WTC11 (cell line): Measurements from ENCODE around the gene ZSCAN18. TPM values are rescaled to one million over a fixed set of nuclear protein-coding genes. Genes with fewer than 3 reads are reported as not detected.

Experiments used
- ATAC-seq: fragments of 200-7000 bp; cut with Tn5 transposase; 2 replicates; pipeline ENCODE4 v1.10.0; 2021; ENCODE audit warnings: mild to moderate bottlenecking, moderate library complexity
- CTCF ChIA-PET: fragments of 300-600 bp; sonication (Branson Sonifier 250); formaldehyde crosslinking; loops from one replicate; lab custom pipeline; 2021; ENCODE audit warnings: antibody characterized with exemption; lab: Charles Lee
- POLR2A ChIA-PET: fragments of 350-600 bp; sonication (Branson Sonifier 250); formaldehyde crosslinking; loops from one replicate; lab custom pipeline; 2021; ENCODE audit warnings: antibody characterized with exemption; lab: Charles Lee
- DNase-seq: peaks from one replicate; pipeline ENCODE4 v3.0.0; 2021; ENCODE audit warnings: low spot score
- H3K27ac Mint-ChIP-seq: 2 replicates; pipeline ENCODE4 v1.8.0; 2021; ENCODE audit warnings: mixed read lengths
- H3K27me3 Mint-ChIP-seq: 2 replicates; pipeline ENCODE4 v1.8.0; 2021; ENCODE audit warnings: low read depth, mild to moderate bottlenecking, moderate library complexity, mixed read lengths
- H3K36me3 Mint-ChIP-seq: 2 replicates; pipeline ENCODE4 v1.8.0; 2021; ENCODE audit warnings: mixed read lengths
- H3K4me1 Mint-ChIP-seq: 2 replicates; pipeline ENCODE4 v1.8.0; 2022; ENCODE audit warnings: mixed read lengths
- H3K4me3 Mint-ChIP-seq: 2 replicates; pipeline ENCODE4 v1.8.0; 2021; ENCODE audit warnings: mild to moderate bottlenecking, moderate library complexity, mixed read lengths
- H3K9me3 Mint-ChIP-seq: 2 replicates; pipeline ENCODE4 v1.8.0; 2021; ENCODE audit warnings: mixed read lengths
- ATF1 ChIP-seq: sonication (generic); formaldehyde crosslinking; IDR thresholded peaks from 2 replicates; pipeline ENCODE4 v1.8.1; 2023; ENCODE audit warnings: mild to moderate bottlenecking, moderate library complexity, missing genetic modification reagents
- ELF4 ChIP-seq: sonication (generic); formaldehyde crosslinking; IDR thresholded peaks from 2 replicates; pipeline ENCODE4 v1.8.1; 2022; ENCODE audit warnings: low read depth, mild to moderate bottlenecking, moderate library complexity, missing genetic modification reagents
- ETV6 ChIP-seq: sonication (generic); formaldehyde crosslinking; IDR thresholded peaks from 2 replicates; pipeline ENCODE4 v1.8.1; 2022; ENCODE audit warnings: mild to moderate bottlenecking, missing genetic modification reagents
- FOXP1 ChIP-seq: sonication (generic); formaldehyde crosslinking; IDR thresholded peaks from 2 replicates; pipeline ENCODE4 v1.8.0; 2022; ENCODE audit warnings: missing genetic modification reagents, mild to moderate bottlenecking, moderate library complexity, borderline replicate concordance
- FOXP4 ChIP-seq: sonication (generic); formaldehyde crosslinking; IDR thresholded peaks from 2 replicates; pipeline ENCODE4 v1.8.0; 2022; ENCODE audit warnings: mild to moderate bottlenecking, missing genetic modification reagents
- GRHL2 ChIP-seq: fragments of 250-450 bp; sonication (Bioruptor Pico); IDR thresholded peaks from 2 replicates; pipeline ENCODE4 v1.8.0; 2022; ENCODE audit warnings: mild to moderate bottlenecking, moderate library complexity; ENCODE audit not compliant: insufficient replicate concordance, severe bottlenecking
- HMGXB4 ChIP-seq: sonication (generic); formaldehyde crosslinking; IDR thresholded peaks from 2 replicates; pipeline ENCODE4 v1.8.1; 2023; ENCODE audit warnings: mild to moderate bottlenecking, moderate library complexity, missing genetic modification reagents
- IRF1 ChIP-seq: sonication (generic); formaldehyde crosslinking; IDR thresholded peaks from 2 replicates; pipeline ENCODE4 v1.8.0; 2023; ENCODE audit warnings: missing genetic modification reagents
- KAT7 ChIP-seq: sonication (generic); formaldehyde crosslinking; IDR thresholded peaks from 2 replicates; pipeline ENCODE4 v1.8.1; 2023; ENCODE audit warnings: missing genetic modification reagents, mild to moderate bottlenecking, borderline replicate concordance
- MAX ChIP-seq: sonication (generic); formaldehyde crosslinking; IDR thresholded peaks from 2 replicates; pipeline ENCODE4 v1.8.0; 2022; ENCODE audit warnings: mild to moderate bottlenecking, missing genetic modification reagents
- TEAD1 ChIP-seq: sonication (generic); formaldehyde crosslinking; IDR thresholded peaks from 2 replicates; pipeline ENCODE4 v1.8.0; 2022; ENCODE audit warnings: mild to moderate bottlenecking, missing genetic modification reagents
- TEAD4 ChIP-seq: sonication (generic); formaldehyde crosslinking; IDR thresholded peaks from 2 replicates; pipeline ENCODE4 v1.8.0; 2022; ENCODE audit warnings: mild to moderate bottlenecking, missing genetic modification reagents
- ZBTB43 ChIP-seq: sonication (generic); formaldehyde crosslinking; IDR thresholded peaks from 2 replicates; pipeline ENCODE4 v1.8.1; 2023; ENCODE audit warnings: mild to moderate bottlenecking, missing genetic modification reagents
- ZNF396 ChIP-seq: fragments of 250-450 bp; sonication (Bioruptor Pico); IDR thresholded peaks from 2 replicates; pipeline ENCODE4 v1.8.0; 2021; ENCODE audit warnings: mild to moderate bottlenecking, moderate library complexity, borderline replicate concordance
- ZNF416 ChIP-seq: fragments of 250-450 bp; sonication (Bioruptor Pico); IDR thresholded peaks from 2 replicates; pipeline ENCODE4 v1.9.0; 2021; ENCODE audit warnings: mild to moderate bottlenecking, inconsistent platforms
- ZSCAN18 ChIP-seq: fragments of 250-450 bp; sonication (Bioruptor Pico); IDR thresholded peaks from 2 replicates; pipeline ENCODE4 v2.1.2; 2022; ENCODE audit warnings: mild to moderate bottlenecking, moderate library complexity
- total RNA-seq: library from RNA; stranded (reverse); gene quantifications from 3 replicates; pipeline ENCODE4 v1.2.3, GENCODE V29; 2021

Gene ZSCAN18
- total RNA-seq, 1 experiment from 2014 or later, result 55.9 TPM

GRCh38 chr19:58097349-58097748 is 682 bp downstream of the ZSCAN18 start:
- H3K36me3 Mint-ChIP-seq, result 0 out of 2 replicates have a peak, but pooled peaks cover 3% of the 10 kb centered on the region
- POLR2A ChIA-PET, result interaction anchor here (1.2 to 2.0 kb wide), 4 partner anchors 38 to 94 kb away, joined by 3 to 16 read pairs (median 4); partner anchors contain the start of genes ZNF135 and ZNF606
- H3K4me3 Mint-ChIP-seq, result peak overlapping the region; percentile 73
- no peak for DNase-seq
- H3K27me3 Mint-ChIP-seq, result no peaks in the 10 kb centered on the region
- peaks cover 6% of the 10 kb centered on the region for H3K9me3 Mint-ChIP-seq
- ATAC-seq, result no peak
- H3K27ac Mint-ChIP-seq, result peak overlapping the region; percentile 91
- TF ChIP-seq TEAD1 (CRISPR knock-in tag) (no peak), FOXP1 (CRISPR knock-in tag) (no peak), ZSCAN18 (CRISPR knock-in tag) (no peak), GRHL2 (no peak), HMGXB4 (CRISPR knock-in tag) (no peak), IRF1 (CRISPR knock-in tag) (no peak), MAX (CRISPR knock-in tag) (no peak), FOXP4 (CRISPR knock-in tag) (no peak), TEAD4 (CRISPR knock-in tag) (no peak), ATF1 (no peak), ZBTB43 (CRISPR knock-in tag) (no peak), ZNF416 (no peak), ZNF396 (CRISPR knock-in tag) (no peak), ELF4 (CRISPR knock-in tag) (no peak)
- TF ChIP-seq, all 79 proteins: peak for 0
- CTCF ChIA-PET, result interaction anchor here (0.8 kb wide), 1 partner anchor 42 kb away, joined by 3 read pairs; no protein-coding TSS in a partner anchor
- H3K4me1 Mint-ChIP-seq, result peaks cover 12% of the 10 kb centered on the region

GRCh38 chr19:58096884-58097283 is 1.1 kb downstream of the ZSCAN18 start:
- Mint-ChIP-seq H3K27ac (peak overlapping the region; percentile 91), H3K4me1 (peaks cover 13% of the 10 kb centered on the region), H3K4me3 (peak overlapping the region; percentile 73), H3K9me3 (peaks cover 4% of the 10 kb centered on the region; the same call in 1 of the 2 replicates), H3K27me3 (no peaks in the 10 kb centered on the region), H3K36me3 (0 out of 2 replicates have a peak, but pooled peaks cover 3% of the 10 kb centered on the region)
- TF ChIP-seq KAT7 (CRISPR knock-in tag) (no peak), ZSCAN18 (CRISPR knock-in tag) (no peak), ETV6 (CRISPR knock-in tag) (no peak)
- ATAC-seq, result no peak
- CTCF ChIA-PET, result interaction anchor here (0.8 kb wide), 1 partner anchor 42 kb away, joined by 3 read pairs; no protein-coding TSS in a partner anchor
- no peak for DNase-seq
- POLR2A ChIA-PET, result interaction anchor here (1.2 kb wide), 1 partner anchor 38 kb away, joined by 3 read pairs; the partner anchor contains the start of gene ZNF135
